ENCODE data around the gene SEL1L2. TPM values are rescaled to one million over a fixed set of nuclear protein-coding genes. Genes with fewer than 3 reads are reported as not detected.

Gene SEL1L2
- total RNA-seq, 4 donors from 2014 or later, result not detected

DNA sequence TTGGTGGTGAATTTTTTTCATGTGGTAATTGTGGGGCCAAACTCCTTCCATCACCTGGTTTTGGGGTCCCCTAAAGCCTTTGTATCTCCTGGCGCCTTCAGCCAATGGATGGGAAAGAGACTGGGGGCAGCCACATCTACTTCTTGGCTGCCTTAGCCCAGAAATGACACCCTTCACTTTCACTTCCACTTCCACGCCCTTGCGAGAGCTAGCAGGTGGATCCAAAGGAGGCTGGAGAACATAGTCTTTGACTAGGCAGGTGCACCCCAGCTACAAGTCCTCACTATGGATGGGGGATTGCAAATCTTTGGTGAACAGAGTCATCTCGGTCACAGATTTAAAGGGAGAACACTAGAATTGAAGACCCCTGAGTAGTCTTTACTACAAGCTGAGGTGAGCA, 134.8 kb downstream of the SEL1L2 start:
- Histone ChIP-seq H3K36me3 (no peaks in the 10 kb centered on the region), H3K9me3 (no peaks in the 10 kb centered on the region), H3K4me3 (no peak overlapping the region), H3K27ac (no peak overlapping the region), H3K4me1 (peaks cover 0 to 4% (median 3%) of the 10 kb centered on the region in 3 donors), H3K27me3 (no peaks in the 10 kb centered on the region)
- no peak for TF ChIP-seq POLR2A (IDR thresholded peaks at IDR 0.05)
- TF ChIP-seq, protein P1, sequence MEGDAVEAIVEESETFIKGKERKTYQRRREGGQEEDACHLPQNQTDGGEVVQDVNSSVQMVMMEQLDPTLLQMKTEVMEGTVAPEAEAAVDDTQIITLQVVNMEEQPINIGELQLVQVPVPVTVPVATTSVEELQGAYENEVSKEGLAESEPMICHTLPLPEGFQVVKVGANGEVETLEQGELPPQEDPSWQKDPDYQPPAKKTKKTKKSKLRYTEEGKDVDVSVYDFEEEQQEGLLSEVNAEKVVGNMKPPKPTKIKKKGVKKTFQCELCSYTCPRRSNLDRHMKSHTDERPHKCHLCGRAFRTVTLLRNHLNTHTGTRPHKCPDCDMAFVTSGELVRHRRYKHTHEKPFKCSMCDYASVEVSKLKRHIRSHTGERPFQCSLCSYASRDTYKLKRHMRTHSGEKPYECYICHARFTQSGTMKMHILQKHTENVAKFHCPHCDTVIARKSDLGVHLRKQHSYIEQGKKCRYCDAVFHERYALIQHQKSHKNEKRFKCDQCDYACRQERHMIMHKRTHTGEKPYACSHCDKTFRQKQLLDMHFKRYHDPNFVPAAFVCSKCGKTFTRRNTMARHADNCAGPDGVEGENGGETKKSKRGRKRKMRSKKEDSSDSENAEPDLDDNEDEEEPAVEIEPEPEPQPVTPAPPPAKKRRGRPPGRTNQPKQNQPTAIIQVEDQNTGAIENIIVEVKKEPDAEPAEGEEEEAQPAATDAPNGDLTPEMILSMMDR (IDR thresholded peaks at IDR 0.05), result no peak
- DNase-seq, result no peak
- intact Hi-C loops (cut with DNase I), result no loop called here
- WGBS, 2 donors, result 57 to 76% methylated on average over 4 of the region's 4 CpGs

DNA sequence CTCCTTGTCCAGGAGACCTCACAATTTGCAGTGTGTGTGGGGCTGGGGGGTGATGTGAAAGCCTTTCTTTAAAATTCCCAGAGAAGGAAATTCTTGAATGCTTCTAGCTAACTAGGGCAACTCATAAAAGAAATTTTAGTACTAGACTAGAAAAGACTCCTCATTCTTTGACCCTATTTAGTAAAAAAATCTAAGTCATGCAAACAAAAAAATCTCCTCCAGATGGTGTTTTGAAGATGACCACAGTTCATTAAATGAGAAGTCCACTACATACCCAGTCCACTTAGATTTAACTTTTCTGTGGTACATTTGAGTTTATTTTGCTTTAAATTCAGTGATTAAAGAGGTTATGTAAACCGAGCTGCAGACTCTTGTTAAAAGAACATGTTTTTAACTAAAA, 138.1 kb downstream of the SEL1L2 start:
- Histone ChIP-seq H3K4me1 (peaks cover 0 to 4% (median 0%) of the 10 kb centered on the region in 3 donors), H3K9me3 (no peaks in the 10 kb centered on the region), H3K36me3 (no peaks in the 10 kb centered on the region), H3K27me3 (no peaks in the 10 kb centered on the region), H3K27ac (peak overlapping the region in 2 of 4 donors; percentile 34 to 40), H3K4me3 (no peak overlapping the region)
- 32 to 42% methylated on average over 1 of the region's 1 CpG for WGBS, 2 donors
- TF ChIP-seq, protein P1 (IDR thresholded peaks at IDR 0.05), result no peak
- TF ChIP-seq POLR2A (IDR thresholded peaks at IDR 0.05), result no peak
- intact Hi-C loops (cut with DNase I), result no loop called here
- no peak for DNase-seq

DNA sequence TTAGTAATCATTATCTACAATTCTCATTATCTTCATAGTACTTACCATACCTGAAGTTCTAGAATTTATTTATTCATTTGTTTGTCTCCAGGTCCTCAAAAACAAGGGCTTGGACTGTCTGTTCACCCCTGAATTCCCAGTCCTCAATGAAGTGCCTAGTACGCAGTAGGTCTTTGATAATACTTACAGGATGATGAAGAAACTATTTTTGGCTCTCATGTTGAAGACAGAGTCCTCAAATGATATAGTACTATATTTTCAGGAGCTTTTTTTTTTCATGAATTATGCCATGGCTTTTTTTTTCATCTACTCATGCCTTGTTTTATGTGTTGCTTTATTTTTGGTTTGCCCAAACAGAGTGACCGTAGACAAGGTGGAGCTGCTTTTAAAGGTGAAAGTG, 139.1 kb downstream of the SEL1L2 start:
- no peaks in the 10 kb centered on the region for H3K36me3 ChIP-seq
- H3K9me3 ChIP-seq, result no peaks in the 10 kb centered on the region
- H3K27ac ChIP-seq, result no peak overlapping the region
- intact Hi-C loops (cut with DNase I), result no loop called here
- no peak for DNase-seq
- 69 to 74% methylated on average over 2 of the region's 2 CpGs for WGBS, 2 donors
- no peak overlapping the region for H3K4me3 ChIP-seq
- H3K4me1 ChIP-seq, result peaks cover 0 to 4% (median 0%) of the 10 kb centered on the region in 3 donors
- H3K27me3 ChIP-seq, result no peaks in the 10 kb centered on the region
- TF ChIP-seq, protein P1 (IDR thresholded peaks at IDR 0.05), result no peak
- TF ChIP-seq POLR2A (IDR thresholded peaks at IDR 0.05), result no peak

DNA sequence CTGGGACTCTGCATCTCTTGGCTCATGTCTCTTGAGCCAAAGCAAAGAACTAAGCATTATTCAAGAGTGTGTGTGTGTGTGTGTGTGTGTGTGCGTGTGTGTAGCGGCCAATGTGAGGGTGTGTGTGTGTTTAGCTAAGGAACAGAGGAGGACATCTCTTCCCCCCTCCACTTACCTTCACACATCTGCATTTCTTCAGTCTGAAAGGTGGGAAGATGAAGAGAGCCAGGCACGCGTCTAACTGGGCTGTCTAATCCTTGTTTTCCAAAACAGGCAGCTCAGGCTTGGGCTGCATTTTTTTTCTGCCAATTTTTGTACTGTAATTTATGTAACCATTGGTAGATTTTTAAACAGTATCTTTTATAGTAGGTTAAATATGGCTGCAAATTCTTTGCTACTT, 146.1 kb downstream of the SEL1L2 start:
- intact Hi-C loops (cut with DNase I), result no loop called here
- no peak overlapping the region for H3K4me3 ChIP-seq
- 74 to 82% methylated on average over 4 of the region's 4 CpGs for WGBS, 2 donors
- no peaks in the 10 kb centered on the region for H3K9me3 ChIP-seq
- no peak overlapping the region for H3K27ac ChIP-seq
- no peak for DNase-seq
- TF ChIP-seq POLR2A (IDR thresholded peaks at IDR 0.05), result no peak
- H3K36me3 ChIP-seq, result no peaks in the 10 kb centered on the region
- no peaks in the 10 kb centered on the region for H3K4me1 ChIP-seq
- H3K27me3 ChIP-seq, result peaks cover 0 to 6% (median 0%) of the 10 kb centered on the region in 4 donors

DNA sequence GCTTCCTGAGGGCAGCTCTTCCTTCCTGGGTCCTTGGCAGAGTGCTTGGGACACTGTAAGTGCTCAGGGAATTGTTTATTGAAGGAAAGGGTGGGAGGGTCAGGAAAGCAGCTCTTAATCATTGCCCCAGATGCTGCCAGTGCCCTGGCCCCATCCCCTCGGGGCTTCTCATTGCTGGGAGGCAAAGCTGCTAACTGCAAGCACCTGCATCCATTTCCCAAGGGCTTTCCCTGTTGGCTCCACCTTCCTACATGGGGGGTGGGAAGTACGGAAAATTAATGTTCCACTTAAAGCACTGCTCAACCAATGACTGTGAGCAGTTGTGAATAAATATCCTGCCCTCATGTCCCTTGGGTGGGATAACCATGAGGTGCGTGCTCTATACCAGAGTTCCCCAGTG, 149.2 kb downstream of the SEL1L2 start:
- Histone ChIP-seq H3K27me3 (peaks cover 0 to 6% (median 0%) of the 10 kb centered on the region in 4 donors), H3K4me1 (no peaks in the 10 kb centered on the region), H3K27ac (no peak overlapping the region), H3K36me3 (no peaks in the 10 kb centered on the region), H3K9me3 (no peaks in the 10 kb centered on the region), H3K4me3 (no peak overlapping the region)
- TF ChIP-seq, protein P1 (IDR thresholded peaks at IDR 0.05), result no peak
- no peak for TF ChIP-seq POLR2A (IDR thresholded peaks at IDR 0.05)
- WGBS, 2 donors, result 71 to 74% methylated on average over 3 of the region's 3 CpGs
- DNase-seq, result no peak
- intact Hi-C loops (cut with DNase I), result no loop called here

DNA sequence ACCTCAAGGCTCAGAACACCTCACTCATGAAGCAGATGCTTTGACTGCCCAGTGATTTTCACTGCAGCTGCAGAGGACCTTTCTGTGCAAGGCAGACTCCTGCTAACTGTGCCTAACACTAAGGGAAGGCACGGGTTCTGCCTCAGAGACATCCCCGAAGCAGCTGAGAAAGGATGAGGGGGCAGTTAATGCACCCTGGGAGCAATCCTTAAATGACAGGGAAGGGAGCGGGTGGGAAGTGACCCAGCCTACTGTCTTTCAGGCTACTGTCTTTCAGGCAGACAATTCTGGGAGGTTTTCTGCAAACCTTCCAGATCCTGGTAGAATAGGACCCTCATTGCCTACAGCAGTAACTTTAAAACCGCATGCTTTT, 150.3 kb downstream of the SEL1L2 start:
- H3K27ac ChIP-seq, result no peak overlapping the region
- no peaks in the 10 kb centered on the region for H3K36me3 ChIP-seq
- no peak overlapping the region for H3K4me3 ChIP-seq
- H3K4me1 ChIP-seq, result no peaks in the 10 kb centered on the region
- TF ChIP-seq, protein P1 (IDR thresholded peaks at IDR 0.05), result no peak
- no peak for TF ChIP-seq POLR2A (IDR thresholded peaks at IDR 0.05)
- intact Hi-C loops (cut with DNase I), result no loop called here
- peaks cover 0 to 6% (median 0%) of the 10 kb centered on the region in 4 donors for H3K27me3 ChIP-seq
- no peak for DNase-seq
- WGBS, 2 donors, result 66 to 73% methylated on average over 2 to 4 of the region's 4 CpGs
- no peaks in the 10 kb centered on the region for H3K9me3 ChIP-seq

Data from esophagus squamous epithelium (tissue), 5 donors.